GM21528 (cell line): Measurements from ENCODE around the gene TMEM243.
"Not testable (repeated sequence)": the region's sequence is repeated elsewhere in the genome, so short reads cannot be mapped to it uniquely, and the experiment has no call there.

Experiments used
- ATAC-seq: cut with Tn5 transposase; IDR thresholded peaks from one replicate; pipeline ENCODE4 v1.9.1; 2021; ENCODE audit warnings: mild to moderate bottlenecking, moderate library complexity; ENCODE audit not compliant: unreplicated experiment, low FRiP score

TMEM243 gene

GRCh38 chr7:87213252-87213651, 6.3 kb downstream of the TMEM243 start:
- no peak for ATAC-seq

- no peak for ATAC-seq
Measured at GRCh38 chr7:87212498-87212897, 7.0 kb downstream of the TMEM243 start.

GRCh38 chr7:87210506-87210905, 9.0 kb downstream of the TMEM243 start:
- ATAC-seq, result no peak

- ATAC-seq, result no peak
Measured at GRCh38 chr7:87209295-87209924, 10.1 kb downstream of the TMEM243 start.

GRCh38 chr7:87206361-87206760, 13.2 kb downstream of the TMEM243 start:
- ATAC-seq, result no peak

GRCh38 chr7:87205701-87206100, 13.8 kb downstream of the TMEM243 start:
- ATAC-seq, result not testable (repeated sequence)

- no peak for ATAC-seq
Measured at GRCh38 chr7:87204933-87205332, 14.6 kb downstream of the TMEM243 start.

GRCh38 chr7:87203929-87204328, 15.6 kb downstream of the TMEM243 start:
- ATAC-seq, result not testable (repeated sequence)

GRCh38 chr7:87202705-87203104, 16.8 kb downstream of the TMEM243 start:
- no peak for ATAC-seq

- ATAC-seq, result no peak
Measured at GRCh38 chr7:87202208-87202607, 17.3 kb downstream of the TMEM243 start.

- no peak for ATAC-seq
Measured at GRCh38 chr7:87199700-87200450, 19.7 kb downstream of the TMEM243 start.

- ATAC-seq, result no peak
Measured at GRCh38 chr7:87199241-87199640, 20.3 kb downstream of the TMEM243 start.

GRCh38 chr7:87193912-87194311, 25.6 kb downstream of the TMEM243 start:
- ATAC-seq, result no peak

- no peak for ATAC-seq
Measured at GRCh38 chr7:87192784-87193487, 26.6 kb downstream of the TMEM243 start.

- ATAC-seq, result no peak
Measured at GRCh38 chr7:87190783-87191182, 28.7 kb downstream of the TMEM243 start.

GRCh38 chr7:87188930-87189329, 30.6 kb downstream of the TMEM243 start:
- no peak for ATAC-seq

GRCh38 chr7:87187120-87187519, 32.4 kb downstream of the TMEM243 start:
- ATAC-seq, result no peak

- no peak for ATAC-seq
Measured at GRCh38 chr7:87179180-87179579, 40.4 kb downstream of the TMEM243 start.

- no peak for ATAC-seq
Measured at GRCh38 chr7:87178320-87178719, 41.2 kb downstream of the TMEM243 start.

GRCh38 chr7:87173471-87173870, 46.1 kb downstream of the TMEM243 start:
- no peak for ATAC-seq

GRCh38 chr7:87171282-87171934, 48.1 kb downstream of the TMEM243 start:
- no peak for ATAC-seq
